H1 (cell line): ENCODE results near the gene SPR. TPM values are rescaled to one million over a fixed set of nuclear protein-coding genes. Genes with fewer than 3 reads are reported as not detected.

Source experiments
- CTCF ChIA-PET: fragments of 300-600 bp; sonication (Branson Sonifier 250); formaldehyde crosslinking; loops from one replicate; lab custom pipeline; 2021; ENCODE audit not compliant: partially characterized antibody; lab: Charles Lee
- POLR2A ChIA-PET: fragments of 300-600 bp; sonication (Branson Sonifier 250); formaldehyde crosslinking; loops from one replicate; lab custom pipeline; 2021; ENCODE audit warnings: inconsistent platforms; ENCODE audit not compliant: partially characterized antibody; lab: Charles Lee
- DNase-seq, 2 experiments: peaks; one replicate each; pipeline versions ENCODE4 v3.0.0 to v3.0.0-alpha.2; 2010 to 2022; ENCODE audit warnings: low spot score in 2 of 2, low read depth in 1 of 2, mixed read lengths in 1 of 2
- FAIRE-seq: peaks from 2 replicates; lab custom pipeline; 2011; peaks lifted over from hg19 to GRCh38; lab: Jason Lieb, UNC
- H2AFZ ChIP-seq: 2 replicates; pipeline ENCODE4 v1.8.1; 2012; ENCODE audit warnings: low read length, inconsistent platforms
- H2AK5ac ChIP-seq: 2 replicates; pipeline ENCODE4 v1.6.1; 2013; ENCODE audit warnings: low read depth, low read length
- H2BK120ac ChIP-seq: replicated peaks from 2 replicates; pipeline ENCODE3; 2013; ENCODE audit warnings: low read depth, low read length, inconsistent platforms
- H2BK12ac ChIP-seq: 2 replicates; pipeline ENCODE4 v1.6.1; 2013; ENCODE audit warnings: low read depth, low read length
- H2BK15ac ChIP-seq: 2 replicates; pipeline ENCODE4 v1.6.1; 2013; ENCODE audit warnings: low read length
- H2BK20ac ChIP-seq: 2 replicates; pipeline ENCODE4 v1.6.1; 2013; ENCODE audit warnings: low read length
- H2BK5ac ChIP-seq: 2 replicates; pipeline ENCODE4 v1.6.1; 2013; ENCODE audit warnings: low read depth, low read length
- H3K14ac ChIP-seq: 2 replicates; pipeline ENCODE4 v1.6.1; 2013; ENCODE audit warnings: inconsistent platforms; ENCODE audit not compliant: insufficient read length
- H3K18ac ChIP-seq: 2 replicates; pipeline ENCODE4 v1.6.1; 2013; ENCODE audit warnings: low read length; ENCODE audit errors: extremely low read depth
- H3K23ac ChIP-seq: 2 replicates; pipeline ENCODE4 v1.6.1; 2013; ENCODE audit warnings: inconsistent platforms; ENCODE audit not compliant: insufficient read length
- H3K23me2 ChIP-seq: 2 replicates; pipeline ENCODE4 v1.6.1; 2013; ENCODE audit warnings: low read depth, low read length
- H3K27ac ChIP-seq: 2 replicates; pipeline ENCODE4 v1.6.1; 2011; ENCODE audit warnings: low read depth, low read length, inconsistent platforms
- H3K27me3 ChIP-seq, 4 experiments: replicated peaks in 1 of 4; 1 replicate in 1 of 4; 2 replicates in 3 of 4; pipeline versions ENCODE4 v1.6.1 to v1.8.1; 2011 to 2013; ENCODE audit warnings: low read length in 3 of 4, mild to moderate bottlenecking in 3 of 4, inconsistent platforms in 2 of 4, mixed read lengths in 2 of 4, moderate library complexity in 1 of 4; ENCODE audit not compliant: control insufficient read depth in 3 of 4, insufficient read depth in 3 of 4; ENCODE audit errors: extremely low read depth in 1 of 4
- H3K36me3 ChIP-seq, 4 experiments: 2 replicates each; pipeline versions ENCODE4 v1.6.1 to v1.8.1; 2011 to 2013; ENCODE audit warnings: mild to moderate bottlenecking in 4 of 4, low read length in 3 of 4, moderate library complexity in 2 of 4, control low read depth in 1 of 4, inconsistent platforms in 1 of 4; ENCODE audit not compliant: insufficient read depth in 4 of 4, control insufficient read depth in 2 of 4
- H3K4ac ChIP-seq: replicated peaks from 2 replicates; pipeline ENCODE3; 2013; ENCODE audit warnings: low read length, low read depth, mixed read lengths, inconsistent platforms; ENCODE audit not compliant: insufficient read length
- H3K4me1 ChIP-seq, 4 experiments: replicated peaks in 1 of 4; 1 replicate in 1 of 4; 2 replicates in 3 of 4; pipeline versions ENCODE4 v1.6.1 to v1.8.1; 2011 to 2013; ENCODE audit warnings: low read length in 3 of 4, inconsistent platforms in 2 of 4, mixed read lengths in 1 of 4; ENCODE audit not compliant: insufficient read depth in 4 of 4, control insufficient read depth in 3 of 4
- H3K4me2 ChIP-seq, 2 experiments: 2 replicates each; pipeline versions ENCODE4 v1.6.1 to v1.8.1; 2011 to 2013; ENCODE audit warnings: low read depth in 2 of 2, low read length in 2 of 2, control low read depth in 1 of 2, inconsistent platforms in 1 of 2, mild to moderate bottlenecking in 1 of 2; ENCODE audit not compliant: insufficient read depth in 1 of 2
- H3K4me3 ChIP-seq, 4 experiments: fragments of 200-600, 300-600 bp in 1 of 4; sonication (generic), shearing (Covaris generic), sonication (Bioruptor Twin) in 1 of 4; 2 replicates each; pipeline versions ENCODE4 v1.5.1 to v1.8.1; 2011 to 2016; ENCODE audit warnings: low read length in 4 of 4, low read depth in 3 of 4, control low read depth in 2 of 4, inconsistent platforms in 2 of 4, mild to moderate bottlenecking in 2 of 4, mixed read lengths in 1 of 4, moderate library complexity in 1 of 4; ENCODE audit not compliant: insufficient read depth in 2 of 4; ENCODE audit errors: extremely low read depth in 1 of 4
- H3K56ac ChIP-seq: replicated peaks from 2 replicates; pipeline ENCODE3; 2013; ENCODE audit warnings: low read depth, mild to moderate bottlenecking, mixed read lengths, low read length, inconsistent platforms; ENCODE audit not compliant: insufficient read length
- H3K79me1 ChIP-seq: 2 replicates; pipeline ENCODE4 v1.6.1; 2013; ENCODE audit warnings: low read depth, low read length, control low read depth
- H3K79me2 ChIP-seq, 2 experiments: 2 replicates each; pipeline versions ENCODE4 v1.6.1 to v1.8.1; 2012 to 2013; ENCODE audit warnings: low read length in 2 of 2, mild to moderate bottlenecking in 2 of 2, inconsistent platforms in 1 of 2; ENCODE audit not compliant: insufficient read depth in 2 of 2, control insufficient read depth in 1 of 2
- H3K9ac ChIP-seq, 4 experiments: replicated peaks in 1 of 4; 1 replicate in 1 of 4; 2 replicates in 3 of 4; pipeline versions ENCODE4 v1.6.1 to v1.8.1; 2011 to 2013; ENCODE audit warnings: low read depth in 3 of 4, low read length in 3 of 4, control low read depth in 2 of 4, mild to moderate bottlenecking in 2 of 4, moderate library complexity in 2 of 4, inconsistent platforms in 1 of 4; ENCODE audit errors: extremely low read depth in 1 of 4
- H3K9me3 ChIP-seq, 2 experiments: 2 replicates each; pipeline versions ENCODE4 v1.6.1 to v1.8.1; 2012 to 2013; ENCODE audit warnings: mild to moderate bottlenecking in 2 of 2, moderate library complexity in 2 of 2, control low read depth in 1 of 2, inconsistent platforms in 1 of 2, low read depth in 1 of 2, low read length in 1 of 2, mixed read lengths in 1 of 2; ENCODE audit not compliant: insufficient read depth in 2 of 2
- H4K20me1 ChIP-seq, 2 experiments: replicated peaks in 1 of 2; 2 replicates each; pipeline versions ENCODE3 to v1.8.1; 2011 to 2013; ENCODE audit warnings: inconsistent platforms in 2 of 2, low read length in 2 of 2, mild to moderate bottlenecking in 1 of 2; ENCODE audit not compliant: insufficient read depth in 2 of 2, control insufficient read depth in 1 of 2
- H4K5ac ChIP-seq: 2 replicates; pipeline ENCODE4 v1.6.1; 2013; ENCODE audit warnings: low read length, low read depth, mixed read lengths, inconsistent platforms; ENCODE audit not compliant: insufficient read length
- H4K8ac ChIP-seq: 2 replicates; pipeline ENCODE4 v1.8.0; 2013; ENCODE audit warnings: mild to moderate bottlenecking, moderate library complexity, low read length, inconsistent platforms; ENCODE audit not compliant: insufficient read depth; ENCODE audit errors: extremely low read depth
- H4K91ac ChIP-seq: replicated peaks from 2 replicates; pipeline ENCODE3; 2013; ENCODE audit warnings: low read length, mixed read lengths, inconsistent platforms; ENCODE audit not compliant: insufficient read length
- JUND ChIP-seq: IDR thresholded peaks from 2 replicates; pipeline ENCODE4 v1.6.1; 2011; ENCODE audit warnings: mild to moderate bottlenecking, improper control_type of control experiment, low read length
- KDM4A ChIP-seq: IDR thresholded peaks from one replicate; pipeline ENCODE4 v1.7.1; 2012; ENCODE audit warnings: low read depth, mild to moderate bottlenecking, moderate library complexity, low read length, inconsistent platforms; ENCODE audit not compliant: severe bottlenecking
- MAFK ChIP-seq: IDR thresholded peaks from 2 replicates; pipeline ENCODE4 v1.6.1; 2012; ENCODE audit warnings: low read depth, mild to moderate bottlenecking, improper control_type of control experiment, low read length
- NRF1 ChIP-seq: IDR thresholded peaks from 2 replicates; pipeline ENCODE4 v1.6.1; 2011; ENCODE audit warnings: mild to moderate bottlenecking, low read depth, low read length, improper control_type of control experiment
- SIX5 ChIP-seq: IDR thresholded peaks from 2 replicates; pipeline ENCODE4 v1.6.1; 2011; ENCODE audit warnings: mild to moderate bottlenecking, low read depth, low read length
- WGBS, 2 experiments: shearing (Covaris generic) in 1 of 2; methylation state at CpG; one replicate each; pipeline versions ENCODE4 v1.1.6 to v1.1.7; 2013 to 2015; ENCODE audit warnings: low lambda C conversion rate in 2 of 2, mixed read lengths in 2 of 2, inconsistent platforms in 1 of 2, low coverage in 1 of 2, missing lambda C conversion rate in 1 of 2; ENCODE audit not compliant: insufficient replicate concordance in 2 of 2, insufficient coverage in 1 of 2, insufficient read length in 1 of 2; ENCODE audit errors: extremely low coverage in 1 of 2, missing lambda C conversion rate in 1 of 2; 5-methylcytosine and 5-hydroxymethylcytosine counted together
- polyA plus RNA-seq, 7 experiments: library from polyadenylated mRNA; depleted of rRNA in 3 of 7; stranded (reverse) in 5 of 7; unstranded in 2 of 7; fragments of >200 nt in 5 of 7; fragments of 200-250 nt in 2 of 7; gene quantifications; 1 replicate in 5 of 7; 2 replicates in 1 of 7; 4 replicates in 1 of 7; pipeline versions ENCODE4 v1.2.1 to v1.2.3, GENCODE V29; 2011 to 2013; ENCODE audit warnings: missing spikeins in 2 of 7, mixed read lengths in 2 of 7
- total RNA-seq: library from RNA; stranded (reverse); fragmentation: NEBNext Ultra II Directional; extraction: Animal tissue kit (Norgen Biotek cat#: 25700); gene quantifications from 2 replicates; pipeline ENCODE4 v1.2.1, GENCODE V29; 2021

Gene SPR
- total and polyA plus RNA-seq, 2 of the 8 experiments (the other 6 are each of a cell fraction or from before 2014, with no cell fraction given), result 4.5 to 11.5 TPM

- H4K20me1 ChIP-seq, result no peaks in the 10 kb centered on the region
- H4K5ac ChIP-seq, result no peak overlapping the region
- no peak overlapping the region for H3K14ac ChIP-seq
- TF ChIP-seq SIX5, result no peak
- TF ChIP-seq JUND, result no peak
- TF ChIP-seq NRF1, result no peak
- TF ChIP-seq KDM4A, result no peak
- TF ChIP-seq MAFK, result no peak
- TF ChIP-seq, all 59 proteins: peak for 0
- Histone ChIP-seq H3K4me2 (no peak overlapping the region), H3K27me3 (no peaks in the 10 kb centered on the region; a peak in 1 of 7 replicates), H3K9ac (no peak overlapping the region), H3K27ac (no peak overlapping the region), H4K91ac (no peak overlapping the region), H2AK5ac (no peak overlapping the region), H3K9me3 (no peaks in the 10 kb centered on the region), H3K4me3 (no peak overlapping the region), H3K79me1 (no peaks in the 10 kb centered on the region), H2BK120ac (no peak overlapping the region), H3K18ac (no peak overlapping the region), H3K36me3 (no peaks in the 10 kb centered on the region), H2AFZ (no peak overlapping the region), H3K4me1 (peaks cover 0 to 4% (median 0%) of the 10 kb centered on the region in 4 experiments; a peak in 2 of 7 replicates), H2BK12ac (no peak overlapping the region), H2BK15ac (no peak overlapping the region), H2BK20ac (no peak overlapping the region), H3K23ac (no peak overlapping the region), H3K56ac (no peak overlapping the region), H3K23me2 (no peaks in the 10 kb centered on the region; the same call in 1 of the 2 replicates), H3K79me2 (no peaks in the 10 kb centered on the region), H2BK5ac (no peak overlapping the region), H3K4ac (no peak overlapping the region), H4K8ac (no peak overlapping the region)
- FAIRE-seq, result no peak
- 82% methylated on average over 3 of the region's 3 CpGs; no CpG with 5 or more reads in 1 of the 2 experiments for WGBS, 2 experiments
- CTCF ChIA-PET, result interaction anchor here (0.7 to 4.4 kb wide), 3 partner anchors 11 to 71 kb away, joined by 3 to 20 read pairs (median 18); no protein-coding TSS in a partner anchor
- POLR2A ChIA-PET, result no interaction called here
- DNase-seq, result no peak
Observed at GRCh38 chr2:72848436-72849137, 38.6 kb upstream of the SPR start.
